Muscle of back (tissue), 11 donors: ENCODE measurements around the gene EPHA8. TPM values are rescaled to one million over a fixed set of nuclear protein-coding genes. Genes with fewer than 3 reads are reported as not detected.

Experiments
- DNase-seq, 3 donors: peaks; one replicate each; pipeline versions ENCODE4 v3.0.0 to v3.0.0-alpha.2; 2013
- polyA plus RNA-seq, 10 donors: library from polyadenylated mRNA; unstranded; fragments of 120-200 nt; gene quantifications; one replicate each; pipeline ENCODE4 v1.2.1, GENCODE V29; 2013; ENCODE audit not compliant: insufficient read length in 10 of 10

EPHA8 gene
- polyA plus RNA-seq, 10 donors = 0.04 to 0.08 (median 0.08) TPM; not detected in 7

DNA sequence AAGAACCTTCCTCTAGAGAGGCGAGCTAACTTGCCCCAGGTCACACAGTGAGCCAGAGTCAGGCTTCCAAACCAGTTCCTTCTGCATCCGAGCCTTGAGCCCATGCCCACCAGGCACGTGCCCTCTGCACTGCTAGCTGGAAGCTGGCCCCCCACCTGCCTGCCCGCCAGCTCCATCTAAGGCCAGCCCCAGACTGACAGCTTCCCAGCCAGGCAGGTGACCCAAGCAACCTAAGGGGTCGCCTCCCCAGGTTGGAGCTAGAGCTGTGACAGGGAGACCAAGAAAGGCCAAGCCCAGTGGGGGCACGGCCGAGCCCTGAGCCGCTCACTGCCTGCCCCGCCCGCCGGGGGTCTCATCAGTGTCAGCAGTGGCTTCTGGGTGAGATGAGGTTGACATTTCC is 53.3 kb downstream of the EPHA8 start:
- DNase-seq = no peak

DNA sequence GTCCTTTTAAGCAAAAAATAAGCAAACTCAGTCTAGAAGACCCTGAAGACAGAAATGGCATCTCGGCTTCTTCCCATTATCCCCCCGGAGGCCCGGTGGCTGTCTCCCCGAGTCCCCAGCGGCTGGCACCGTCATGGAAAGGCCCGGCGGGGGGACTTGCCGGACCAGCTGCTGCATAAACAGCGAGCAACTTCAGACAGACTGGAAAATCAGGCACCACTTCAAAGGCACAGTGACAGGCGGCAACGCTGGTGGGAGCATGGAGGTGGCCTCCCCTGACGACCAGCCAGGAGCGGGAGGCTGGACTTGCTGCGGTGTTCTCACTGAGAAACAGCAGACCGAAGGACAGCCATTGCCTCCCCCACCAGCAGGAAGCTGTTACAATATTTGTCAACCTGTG is 54.8 kb downstream of the EPHA8 start:
- no peak for DNase-seq

GRCh38 chr1:22619252-22619651 is 56.0 kb downstream of the EPHA8 start:
- DNase-seq = no peak

GRCh38 chr1:22619798-22620197 is 56.5 kb downstream of the EPHA8 start:
- DNase-seq = no peak

DNA sequence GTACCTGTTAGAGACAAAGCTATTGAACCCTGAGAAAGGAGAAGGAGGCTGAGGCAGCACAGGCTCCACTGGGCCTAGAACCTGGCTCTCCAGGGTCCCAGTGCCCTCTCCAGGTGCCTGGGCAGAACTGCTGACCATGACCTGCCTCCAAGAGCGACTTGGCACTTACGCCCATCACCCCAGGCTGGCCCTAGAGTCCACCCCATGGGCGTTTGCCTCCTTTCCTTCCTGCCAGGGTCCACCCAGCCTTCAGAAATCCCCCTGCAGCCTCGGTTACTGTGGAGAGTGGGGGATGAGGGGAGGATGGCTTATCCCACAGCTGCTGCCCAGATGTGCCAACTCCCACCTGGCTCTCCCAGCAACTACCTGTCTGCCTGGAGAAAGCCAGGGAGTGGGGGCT is 58.5 kb downstream of the EPHA8 start:
- no peak for DNase-seq

DNA sequence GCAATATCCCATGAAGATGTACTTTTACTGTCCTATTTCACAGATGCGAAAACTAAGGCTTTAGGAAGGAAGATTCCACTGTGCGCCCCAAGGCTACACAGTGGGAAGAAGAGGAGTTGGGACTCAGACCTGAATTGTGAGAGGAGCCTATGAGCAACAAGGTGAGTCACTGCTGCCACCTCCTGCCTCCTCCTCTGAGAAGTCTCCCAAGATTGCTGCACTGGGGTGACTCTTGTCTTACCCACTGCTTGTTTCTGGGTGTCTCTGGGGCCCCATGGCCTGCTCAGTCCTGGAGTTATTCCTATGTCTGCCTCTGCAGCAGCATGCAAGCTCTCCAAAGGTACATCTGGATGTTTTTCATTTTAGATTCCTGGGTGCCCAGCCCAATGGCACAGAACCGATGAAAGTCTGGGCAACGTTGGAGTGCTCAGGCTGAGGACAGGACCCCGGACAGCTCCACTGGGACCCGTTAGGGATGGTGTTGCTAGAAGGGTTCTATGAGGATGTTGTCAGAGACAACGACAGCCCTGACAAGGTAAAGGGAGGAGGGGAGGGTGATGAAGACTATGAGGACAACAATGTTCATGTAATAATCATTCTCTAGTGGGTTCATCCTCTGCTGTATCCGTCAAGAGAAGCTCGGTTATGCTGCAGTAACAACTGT is 62.1 kb downstream of the EPHA8 start:
- DNase-seq = no peak

DNA sequence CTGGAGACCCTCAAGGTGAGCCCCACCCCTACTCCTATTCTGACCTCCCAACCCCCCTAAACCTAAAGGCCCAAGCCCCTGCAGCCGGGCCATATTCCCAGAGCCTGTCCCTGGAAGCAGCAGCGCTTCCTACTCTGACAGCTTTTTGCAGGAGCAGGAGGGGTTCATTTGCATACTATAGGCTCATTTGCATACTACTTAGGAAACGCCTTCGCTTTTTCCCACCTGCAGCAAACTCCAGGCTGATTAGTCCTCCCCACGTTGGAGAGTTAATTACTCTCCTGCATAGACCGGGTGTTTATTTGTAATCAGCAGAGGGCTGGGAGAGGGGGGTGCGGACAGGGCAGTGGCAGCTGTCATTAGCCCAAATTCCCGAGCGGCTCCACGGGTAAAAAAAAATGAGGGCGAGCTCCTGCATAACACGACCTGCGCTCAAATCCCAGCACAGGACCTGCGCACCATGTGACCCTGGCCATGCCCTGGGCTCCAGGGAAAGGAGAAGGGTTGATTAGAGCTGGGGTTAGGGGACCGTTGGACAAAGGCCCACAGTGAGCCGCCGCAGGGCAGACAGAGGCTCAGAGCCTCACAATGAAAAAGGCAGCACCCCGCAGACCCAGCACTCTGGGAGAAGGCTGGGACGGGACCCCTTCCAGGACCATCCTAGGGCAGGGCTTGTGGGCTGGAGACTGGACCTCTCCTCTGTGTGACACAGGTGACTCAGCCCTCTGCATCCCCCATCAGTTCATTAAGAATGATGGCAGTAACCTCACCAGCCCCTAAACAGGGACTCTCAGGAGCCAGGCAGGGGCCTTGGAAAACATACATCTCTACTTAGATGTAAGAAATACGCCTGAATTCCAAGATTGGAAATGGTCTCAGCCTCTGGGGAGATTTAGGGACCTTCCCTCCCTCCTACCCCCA is 63.2 kb downstream of the EPHA8 start:
- no peak for DNase-seq

GRCh38 chr1:22627331-22627730 is 64.0 kb downstream of the EPHA8 start:
- DNase-seq = no peak

GRCh38 chr1:22628698-22629444 is 65.6 kb downstream of the EPHA8 start:
- no peak for DNase-seq

- DNase-seq = no peak
Observed at GRCh38 chr1:22629886-22630285, 66.6 kb downstream of the EPHA8 start.

- DNase-seq = no peak
Observed at GRCh38 chr1:22633697-22634463, 70.6 kb downstream of the EPHA8 start.

DNA sequence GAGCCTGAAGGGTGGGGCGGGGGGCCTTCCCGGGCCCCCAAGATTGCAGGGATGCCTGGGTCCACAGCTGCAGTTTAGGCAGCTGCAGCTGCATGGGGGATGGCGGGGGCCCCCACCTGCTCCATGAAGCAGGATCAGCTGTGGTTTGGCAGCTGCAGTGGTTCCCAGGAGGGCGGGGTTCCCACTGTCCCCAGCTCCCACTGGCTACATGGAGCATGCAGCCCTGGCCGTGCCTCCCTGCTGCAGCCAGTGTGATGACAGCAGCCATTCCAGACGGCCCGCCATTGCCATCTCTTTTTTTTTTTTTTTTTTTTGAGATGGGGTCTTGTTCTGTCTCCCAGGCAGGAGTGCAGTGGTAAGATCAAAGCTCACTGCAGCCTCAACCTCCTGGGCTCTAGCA is 72.1 kb downstream of the EPHA8 start:
- DNase-seq = no peak

GRCh38 chr1:22636353-22636752 is 73.1 kb downstream of the EPHA8 start, which contains the start of gene C1QA:
Gene C1QA (plus strand): TSS chr1:22636628. CDS start chr1:22637617, 989 bp downstream.
- peak in 2 of 3 donors; percentile 11 to 53 for DNase-seq

DNA sequence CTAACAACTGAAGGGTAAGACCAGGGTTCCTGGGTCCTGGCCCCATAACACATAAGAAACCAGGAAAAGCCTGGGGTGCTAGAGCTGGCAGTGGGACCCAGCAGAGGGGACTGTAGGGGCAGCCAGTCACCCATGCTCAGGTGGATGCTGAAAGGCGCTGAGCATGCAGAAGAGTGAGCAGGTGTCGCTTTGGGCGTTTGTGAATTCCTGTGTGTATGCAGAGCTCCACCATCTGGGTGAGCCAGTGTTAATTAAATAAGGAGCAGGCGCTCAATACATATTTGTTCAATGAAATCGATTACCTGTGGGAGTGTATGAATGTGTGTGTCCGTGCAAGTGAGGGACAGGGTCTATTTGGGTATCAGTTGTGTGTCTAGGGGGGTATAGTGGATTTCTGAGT is 73.6 kb downstream of the EPHA8 start:
- DNase-seq = no peak

DNA sequence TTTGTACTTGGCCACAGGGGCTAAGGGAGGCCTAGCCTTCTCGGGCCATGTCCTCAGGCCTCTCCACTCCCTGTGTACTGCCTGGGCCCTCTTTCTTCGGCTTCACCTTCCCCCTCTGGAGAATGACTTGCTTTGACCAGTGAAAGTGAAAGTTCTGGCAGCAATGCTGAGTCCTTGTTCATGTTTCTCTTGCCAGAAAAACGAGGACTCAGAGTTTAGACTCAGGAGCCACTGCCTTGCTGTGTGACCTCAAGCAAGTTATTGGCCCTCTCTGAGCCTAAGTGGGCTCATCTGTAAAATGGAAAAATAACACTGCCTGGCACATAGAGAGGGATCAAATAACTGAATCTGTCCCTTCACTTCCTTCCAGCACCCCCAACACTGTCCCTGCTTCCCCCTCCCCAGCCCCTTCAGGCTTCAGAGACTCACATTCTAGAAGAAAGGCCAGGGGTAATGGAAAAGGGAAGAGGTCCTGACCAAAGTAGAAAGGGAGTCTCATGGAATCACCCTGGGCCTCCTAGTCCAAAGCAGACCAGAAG is 74.7 kb downstream of the EPHA8 start:
- DNase-seq = no peak

DNA sequence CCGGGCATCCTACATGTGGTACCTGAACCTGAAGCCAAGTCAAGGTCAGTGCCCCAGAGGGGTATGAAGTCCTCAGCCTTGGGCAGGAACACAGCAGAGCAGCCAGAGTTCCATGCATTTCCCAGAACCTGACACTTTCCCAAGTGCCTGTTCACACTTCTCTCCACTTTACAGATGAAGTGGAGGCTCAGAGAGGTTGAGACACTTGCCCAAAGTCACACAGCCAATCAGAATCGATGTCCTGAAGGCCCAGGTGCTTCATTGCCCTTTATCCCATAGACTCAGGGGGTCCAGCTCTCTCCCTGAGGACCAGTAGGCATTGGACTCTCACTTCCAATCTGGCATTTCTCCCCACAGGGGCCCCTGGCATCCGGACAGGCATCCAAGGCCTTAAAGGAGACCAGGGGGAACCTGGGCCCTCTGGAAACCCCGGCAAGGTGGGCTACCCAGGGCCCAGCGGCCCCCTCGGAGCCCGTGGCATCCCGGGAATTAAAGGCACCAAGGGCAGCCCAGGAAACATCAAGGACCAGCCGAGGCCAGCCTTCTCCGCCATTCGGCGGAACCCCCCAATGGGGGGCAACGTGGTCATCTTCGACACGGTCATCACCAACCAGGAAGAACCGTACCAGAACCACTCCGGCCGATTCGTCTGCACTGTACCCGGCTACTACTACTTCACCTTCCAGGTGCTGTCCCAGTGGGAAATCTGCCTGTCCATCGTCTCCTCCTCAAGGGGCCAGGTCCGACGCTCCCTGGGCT is 75.4 kb downstream of the EPHA8 start:
- no peak for DNase-seq

DNA sequence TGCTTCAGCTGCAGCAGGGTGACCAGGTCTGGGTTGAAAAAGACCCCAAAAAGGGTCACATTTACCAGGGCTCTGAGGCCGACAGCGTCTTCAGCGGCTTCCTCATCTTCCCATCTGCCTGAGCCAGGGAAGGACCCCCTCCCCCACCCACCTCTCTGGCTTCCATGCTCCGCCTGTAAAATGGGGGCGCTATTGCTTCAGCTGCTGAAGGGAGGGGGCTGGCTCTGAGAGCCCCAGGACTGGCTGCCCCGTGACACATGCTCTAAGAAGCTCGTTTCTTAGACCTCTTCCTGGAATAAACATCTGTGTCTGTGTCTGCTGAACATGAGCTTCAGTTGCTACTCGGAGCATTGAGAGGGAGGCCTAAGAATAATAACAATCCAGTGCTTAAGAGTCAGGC is 76.0 kb downstream of the EPHA8 start:
- DNase-seq = peak; percentile 23 to 57 (median 25)

DNA sequence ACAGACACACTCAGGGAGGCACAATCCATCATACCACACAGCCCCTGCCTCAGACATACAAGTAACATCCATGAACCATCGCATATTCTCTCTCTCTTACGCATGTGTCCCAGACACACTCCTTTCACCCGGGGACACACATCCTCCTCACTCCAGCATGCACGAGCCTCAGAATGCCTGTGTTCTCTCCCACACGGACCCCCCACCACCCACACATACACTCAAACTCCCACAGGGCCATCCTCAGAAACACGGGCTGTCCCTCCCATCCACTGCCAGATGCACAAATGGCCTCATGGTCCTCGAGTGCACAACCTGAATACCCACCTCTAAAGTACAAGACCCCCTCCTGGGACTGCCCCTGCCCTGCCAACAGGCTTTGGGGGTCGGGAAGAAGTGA is 78.0 kb downstream of the EPHA8 start:
- no peak for DNase-seq

DNA sequence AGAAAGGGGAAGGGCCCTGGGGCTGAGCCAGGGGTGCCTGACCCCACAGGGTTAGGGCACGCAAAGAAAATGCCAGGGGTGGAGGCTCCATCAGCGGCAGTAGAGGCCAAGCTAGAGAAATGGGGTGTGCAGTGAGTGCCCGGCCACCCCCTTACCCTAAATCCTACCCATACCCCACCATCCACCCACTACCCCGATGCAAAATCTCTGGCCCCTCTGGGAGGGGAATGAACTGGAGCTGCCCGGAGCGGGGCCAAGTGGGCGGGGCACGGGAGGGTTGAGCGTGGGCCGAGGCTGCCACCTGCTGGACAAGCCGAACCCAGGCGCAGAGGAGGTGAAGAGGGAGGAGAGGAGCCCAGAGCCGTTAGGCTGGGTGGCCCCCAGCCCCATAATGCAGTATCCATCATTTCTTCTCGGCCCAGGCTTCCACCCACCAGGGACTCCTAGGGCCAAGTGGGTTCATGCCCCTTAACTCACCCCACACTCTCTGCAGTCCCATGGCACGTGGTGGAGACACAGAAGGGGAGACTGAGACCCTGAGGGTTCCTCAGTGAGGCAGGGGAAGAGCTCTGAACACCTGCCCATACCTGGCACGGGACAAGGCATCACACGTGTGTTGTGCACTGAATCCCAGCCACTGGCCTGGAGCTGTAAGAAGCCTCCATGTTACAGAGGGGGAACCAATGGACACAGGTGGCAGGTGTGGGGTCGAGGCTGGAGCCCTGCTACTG is 78.8 kb downstream of the EPHA8 start:
- peak; percentile 53 to 90 (median 85) for DNase-seq

DNA sequence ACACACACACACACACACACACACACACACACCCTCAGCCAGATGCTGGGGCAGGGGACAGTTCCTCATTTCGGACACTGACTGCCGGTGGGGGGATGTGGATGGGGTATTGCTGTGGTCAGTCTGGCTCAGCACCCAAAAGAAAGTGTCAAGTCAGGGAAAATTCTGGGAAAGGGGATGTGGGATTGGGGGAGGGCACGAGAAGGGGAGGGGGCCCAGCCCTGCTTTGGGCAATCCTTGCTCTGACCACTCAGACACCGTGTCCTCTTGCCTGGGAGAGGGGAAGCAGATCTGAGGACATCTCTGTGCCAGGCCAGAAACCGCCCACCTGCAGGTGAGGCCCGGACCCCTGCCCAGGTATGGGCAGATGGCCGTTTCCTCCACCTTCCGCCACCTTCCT is 80.1 kb downstream of the EPHA8 start, which contains the start of gene C1QC:
TSS of gene C1QC (plus strand) at position 253 of the 400 bp plus-strand sequence. CDS start 391 bp downstream, outside the sequence.
- DNase-seq = no peak
